Liver (tissue), 9 donors: Measurements from ENCODE around the gene CCDC187. TPM values are rescaled to one million over a fixed set of nuclear protein-coding genes. Genes with fewer than 3 reads are reported as not detected.

Experiments
- DNase-seq: peaks from one replicate; pipeline ENCODE4 v3.0.0-alpha.2; 2017; ENCODE audit warnings: low spot score
- H3K27ac ChIP-seq, 2 donors: one replicate each; pipeline ENCODE4 v1.7.0; 2013; ENCODE audit warnings: inconsistent platforms in 2 of 2, low read length in 2 of 2, control low read depth in 1 of 2, low read depth in 1 of 2, mild to moderate bottlenecking in 1 of 2
- H3K27me3 ChIP-seq, 4 donors: one replicate each; pipeline versions ENCODE4 v1.6.1 to v1.7.0; 2013; ENCODE audit warnings: low read length in 3 of 4, inconsistent platforms in 1 of 4, mild to moderate bottlenecking in 1 of 4, moderate library complexity in 1 of 4; ENCODE audit not compliant: control insufficient read depth in 4 of 4, insufficient read depth in 4 of 4
- H3K36me3 ChIP-seq, 4 donors: one replicate each; pipeline versions ENCODE4 v1.6.1 to v1.7.0; 2013; ENCODE audit warnings: low read length in 3 of 4, mild to moderate bottlenecking in 3 of 4, low read depth in 1 of 4, moderate library complexity in 1 of 4; ENCODE audit not compliant: control insufficient read depth in 4 of 4, insufficient read depth in 3 of 4
- H3K4me1 ChIP-seq, 4 donors: one replicate each; pipeline versions ENCODE4 v1.6.1 to v1.7.0; 2013; ENCODE audit warnings: low read length in 3 of 4, mild to moderate bottlenecking in 3 of 4, moderate library complexity in 1 of 4; ENCODE audit not compliant: control insufficient read depth in 4 of 4, insufficient read depth in 4 of 4
- H3K4me3 ChIP-seq, 3 donors: one replicate each; pipeline versions ENCODE4 v1.6.1 to v1.7.0; 2013; ENCODE audit warnings: low read length in 3 of 3, control low read depth in 1 of 3, low read depth in 1 of 3, mild to moderate bottlenecking in 1 of 3
- H3K9ac ChIP-seq, 2 donors: one replicate each; pipeline ENCODE4 v1.7.0; 2013; ENCODE audit warnings: low read length in 2 of 2, mild to moderate bottlenecking in 2 of 2, moderate library complexity in 2 of 2, control low read depth in 1 of 2, low read depth in 1 of 2
- H3K9me3 ChIP-seq, 4 donors: one replicate each; pipeline versions ENCODE4 v1.6.1 to v1.7.0; 2013; ENCODE audit warnings: low read length in 3 of 4; ENCODE audit not compliant: control insufficient read depth in 4 of 4
- ATF3 ChIP-seq: IDR thresholded peaks from 2 replicates; pipeline ENCODE4 v1.6.1; 2016; ENCODE audit warnings: antibody characterized with exemption
- FOXA1 ChIP-seq: IDR thresholded peaks from 2 replicates; pipeline ENCODE4 v1.6.1; 2016; ENCODE audit warnings: antibody characterized with exemption
- FOXA2 ChIP-seq: IDR thresholded peaks from 2 replicates; pipeline ENCODE4 v1.6.1; 2016; ENCODE audit warnings: antibody characterized with exemption
- GABPA ChIP-seq, 2 donors: IDR thresholded peaks in 1 of 2; conservative IDR thresholded peaks in 1 of 2; 2 replicates each; pipeline ENCODE4 v1.6.1; 2016; ENCODE audit warnings: antibody characterized with exemption in 2 of 2, mild to moderate bottlenecking in 1 of 2, moderate library complexity in 1 of 2
- RAD21 ChIP-seq, 2 donors: IDR thresholded peaks; 2 replicates each; pipeline ENCODE4 v1.6.1; 2016; ENCODE audit warnings: antibody characterized with exemption in 2 of 2, mild to moderate bottlenecking in 2 of 2
- REST ChIP-seq: IDR thresholded peaks from 2 replicates; pipeline ENCODE4 v1.6.1; 2016; ENCODE audit warnings: antibody characterized with exemption, mild to moderate bottlenecking
- SP1 ChIP-seq: IDR thresholded peaks from 2 replicates; pipeline ENCODE4 v1.6.1; 2018; ENCODE audit warnings: antibody characterized with exemption, mild to moderate bottlenecking
- TAF1 ChIP-seq: conservative IDR thresholded peaks from 2 replicates; pipeline ENCODE4 v1.6.1; 2016; ENCODE audit warnings: antibody characterized with exemption, mild to moderate bottlenecking
- ZBTB33 ChIP-seq: IDR thresholded peaks from 2 replicates; pipeline ENCODE4 v1.6.1; 2016; ENCODE audit warnings: antibody characterized with exemption
- WGBS: extraction: QIAGEN DNeasy Blood & Tissue Kit; methylation state at CpG from one replicate; pipeline ENCODE4 v1.1.7; 2013; 5-methylcytosine and 5-hydroxymethylcytosine counted together
- polyA plus RNA-seq, 2 donors: library from polyadenylated mRNA; stranded (reverse) in 1 of 2; unstranded in 1 of 2; fragments of 200-250 nt in 1 of 2; fragments of >200 nt in 1 of 2; fragmentation: Nextera tagmentation in 1 of 2; extraction: Ambion mirVana in 1 of 2; gene quantifications; one replicate each; pipeline versions ENCODE4 v1.2.1 to v1.2.3, GENCODE V29; 2013 to 2015
- total RNA-seq, 2 donors: library from RNA; depleted of rRNA; stranded (reverse); fragments of >200 nt; gene quantifications; one replicate each; pipeline ENCODE4 v1.2.3, GENCODE V29; 2014
- donor health status: healthy.
- donor health status: healthy.
- donor health status: healthy.
- donor health status: healthy.
- donor health status: healthy.

Gene CCDC187
- total and polyA plus RNA-seq, 4 donors: 0.05 TPM; not detected in 3

- Histone ChIP-seq H3K9me3 (peaks cover 0 to 8% (median 5%) of the 10 kb centered on the region in 4 donors), H3K4me1 (no peaks in the 10 kb centered on the region), H3K4me3 (no peak overlapping the region), H3K9ac (no peak overlapping the region), H3K36me3 (no peaks in the 10 kb centered on the region), H3K27ac (no peak overlapping the region), H3K27me3 (no peaks in the 10 kb centered on the region)
- TF ChIP-seq FOXA2 (no peak), FOXA1 (no peak), REST (no peak), ZBTB33 (no peak)
- no peak for DNase-seq
- 87% methylated on average over 16 of the region's 16 CpGs for WGBS
These were observed 14.9 kb upstream of the CCDC187 start for GRCh38 chr9:136318776-136319241.

GRCh38 chr9:136318111-136318775, 14.3 kb upstream of the CCDC187 start:
- Histone ChIP-seq H3K9me3 (peaks cover 0 to 8% (median 5%) of the 10 kb centered on the region in 4 donors), H3K27me3 (no peaks in the 10 kb centered on the region), H3K36me3 (no peaks in the 10 kb centered on the region), H3K4me1 (no peaks in the 10 kb centered on the region), H3K9ac (no peak overlapping the region), H3K4me3 (no peak overlapping the region), H3K27ac (no peak overlapping the region)
- WGBS: 84% methylated on average over 21 of the region's 21 CpGs
- no peak for DNase-seq
- TF ChIP-seq REST: no peak
- TF ChIP-seq SP1: no peak
- TF ChIP-seq RAD21 (IDR thresholded peaks at IDR 0.05): no peak
- no peak for TF ChIP-seq ATF3
- TF ChIP-seq GABPA (IDR thresholded peaks at IDR 0.05 in 1 of 2, conservative IDR thresholded peaks at IDR 0.05 in 1 of 2): no peak
- TF ChIP-seq TAF1: no peak
